HG02840 (cell line): ENCODE measurements around the gene RHNO1.

Experiments
- ATAC-seq: cut with Tn5 transposase; IDR thresholded peaks from one replicate; pipeline ENCODE4 v1.9.1; 2021; ENCODE audit warnings: mild to moderate bottlenecking, moderate library complexity, moderate number of reproducible peaks; ENCODE audit not compliant: unreplicated experiment, low FRiP score

The RHNO1 gene

GRCh38 chr12:2895511-2895910 lies 18.5 kb downstream of the RHNO1 start:
- no peak for ATAC-seq

GRCh38 chr12:2897418-2897817 lies 20.4 kb downstream of the RHNO1 start:
- ATAC-seq = no peak

- no peak for ATAC-seq
Observed at GRCh38 chr12:2900642-2901041, 23.6 kb downstream of the RHNO1 start.

- ATAC-seq = no peak
Observed at GRCh38 chr12:2902272-2902880, 25.4 kb downstream of the RHNO1 start.

- no peak for ATAC-seq
Observed at GRCh38 chr12:2904260-2904659, 27.2 kb downstream of the RHNO1 start.

- no peak for ATAC-seq
Observed at GRCh38 chr12:2912216-2912575, 35.2 kb downstream of the RHNO1 start.

- no peak for ATAC-seq
Observed at GRCh38 chr12:2919249-2919648, 42.2 kb downstream of the RHNO1 start.

GRCh38 chr12:2922329-2922728 lies 45.3 kb downstream of the RHNO1 start:
- ATAC-seq = no peak

- no peak for ATAC-seq
Observed at GRCh38 chr12:2923057-2923456, 46.0 kb downstream of the RHNO1 start.

GRCh38 chr12:2924019-2924418 lies 47.0 kb downstream of the RHNO1 start:
- no peak for ATAC-seq

- no peak for ATAC-seq
Observed at GRCh38 chr12:2925322-2925995, 48.4 kb downstream of the RHNO1 start.

- ATAC-seq = no peak
Observed at GRCh38 chr12:2930865-2931264, 53.8 kb downstream of the RHNO1 start.

GRCh38 chr12:2933586-2933985 lies 56.6 kb downstream of the RHNO1 start:
- ATAC-seq = no peak

- ATAC-seq = no peak
Observed at GRCh38 chr12:2934371-2934770, 57.3 kb downstream of the RHNO1 start.

- no peak for ATAC-seq
Observed at GRCh38 chr12:2936301-2936700, 59.3 kb downstream of the RHNO1 start.

- no peak for ATAC-seq
Observed at GRCh38 chr12:2937500-2937899, 60.5 kb downstream of the RHNO1 start.
